Activated CD4-positive, alpha-beta T cell treated with anti-CD3 and anti-CD28 coated beads for 1 hour (primary cell): ENCODE measurements around the gene AATK.
"Not testable (repeated sequence)": the region's sequence is repeated elsewhere in the genome, so short reads cannot be mapped to it uniquely, and the experiment has no call there.

ENCODE experiments used
- DNase-seq: peaks from one replicate; pipeline ENCODE4 v3.0.0-alpha.2; 2020

Gene AATK

GRCh38 chr17:81084680-81085419, 81.2 kb downstream of the AATK start:
- no peak for DNase-seq

DNA sequence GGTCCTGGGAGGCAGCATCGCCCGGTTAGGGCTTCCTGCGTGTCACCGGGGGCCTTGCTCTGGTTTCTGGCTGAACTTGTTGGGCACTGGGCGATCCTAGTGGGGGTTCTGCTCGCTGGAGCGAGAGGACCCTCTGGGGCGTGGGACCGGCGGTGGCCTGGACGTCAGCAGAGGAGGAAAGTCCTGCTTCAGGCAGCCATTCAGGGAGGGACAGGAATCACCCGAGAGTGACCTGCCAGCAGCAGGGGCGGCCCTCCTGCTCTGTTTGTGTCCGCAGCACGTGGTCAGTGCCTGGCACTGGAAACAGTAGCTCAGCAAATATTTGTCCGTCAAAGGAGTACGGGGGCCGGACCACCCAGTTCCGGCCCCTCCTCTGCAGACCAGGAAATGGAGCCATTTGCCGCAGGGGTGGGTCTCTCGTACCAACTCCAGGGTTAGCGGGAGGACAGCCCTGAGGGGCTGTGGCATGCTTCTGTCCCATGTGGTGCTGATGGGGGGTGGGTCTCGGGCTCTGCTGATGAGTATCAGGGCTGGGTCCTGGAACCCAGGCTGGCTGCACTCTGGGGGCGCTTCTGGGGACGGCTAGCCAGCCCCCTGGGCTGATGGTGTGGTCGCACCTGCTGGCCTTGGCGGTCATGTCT, 82.8 kb downstream of the AATK start:
- no peak for DNase-seq

GRCh38 chr17:81082177-81083073, 83.6 kb downstream of the AATK start:
- no peak for DNase-seq

GRCh38 chr17:81081222-81082176, 84.5 kb downstream of the AATK start:
- no peak for DNase-seq

DNA sequence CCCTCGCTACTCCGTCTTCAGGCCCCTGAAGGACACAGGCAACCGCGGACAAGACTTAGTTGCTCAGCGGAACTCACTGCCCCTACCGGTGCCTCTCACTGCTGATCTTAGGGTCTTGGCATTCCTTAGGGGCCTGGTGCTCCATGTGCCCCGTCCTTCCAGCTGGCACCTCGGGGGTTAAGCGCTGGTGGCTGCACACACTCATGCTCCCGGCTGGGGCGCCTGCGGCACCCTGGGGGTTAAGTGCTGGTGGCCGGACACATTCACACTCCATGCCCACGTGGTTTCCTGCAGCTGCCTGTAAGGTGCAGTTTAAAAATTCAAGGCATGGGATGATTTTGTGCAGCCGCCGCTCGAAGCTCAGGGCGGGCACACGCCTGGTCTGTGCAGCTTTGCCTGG, 86.0 kb downstream of the AATK start:
- DNase-seq = no peak

- not testable (repeated sequence) for DNase-seq
These were observed 87.8 kb downstream of the AATK start for GRCh38 chr17:81078026-81078913.

GRCh38 chr17:81076141-81076679, 89.8 kb downstream of the AATK start:
- DNase-seq = no peak

GRCh38 chr17:81075307-81075706, 90.7 kb downstream of the AATK start:
- DNase-seq = no peak

- no peak for DNase-seq
These were observed 91.1 kb downstream of the AATK start for GRCh38 chr17:81074875-81075274.

DNA sequence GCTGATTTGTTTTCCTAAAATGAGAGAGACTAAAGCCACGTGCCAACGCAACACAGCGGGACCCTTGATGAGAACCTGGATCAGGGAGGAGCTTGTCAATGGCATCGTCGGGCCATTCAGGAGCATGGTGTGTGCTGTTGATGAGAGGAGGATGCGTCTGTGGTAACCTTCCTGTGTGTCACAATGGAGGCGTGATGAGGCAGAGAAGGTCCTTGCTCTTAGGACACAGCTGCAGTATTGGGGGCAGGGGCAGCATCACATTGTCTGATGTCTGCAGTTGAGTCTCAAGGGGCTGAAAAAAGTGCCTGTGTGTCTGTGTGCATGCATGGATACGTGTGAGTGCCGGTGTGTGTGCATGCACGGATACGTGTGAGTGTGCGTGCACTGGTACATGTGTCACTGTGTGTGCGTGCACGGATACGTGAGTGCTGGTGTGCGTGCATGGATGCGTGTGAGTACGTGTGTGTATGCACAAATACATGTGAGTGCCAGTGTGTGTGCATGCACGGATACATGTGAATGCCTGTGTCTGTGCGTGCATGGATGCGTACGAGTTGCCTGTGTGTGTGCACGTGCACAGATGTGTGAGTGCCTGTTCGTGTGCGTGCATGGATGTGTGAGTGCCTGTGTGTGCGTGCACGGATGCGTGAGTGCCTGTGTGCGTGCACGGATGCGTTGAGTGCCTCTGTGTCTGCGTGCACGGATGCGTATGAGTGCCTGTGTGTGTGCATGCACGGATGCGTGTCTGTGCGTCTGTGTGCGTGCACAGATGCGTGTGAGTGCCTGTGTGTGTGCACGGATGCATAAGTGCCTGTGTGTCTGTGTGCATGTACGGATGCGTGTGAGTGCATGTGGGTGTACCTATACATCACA, 91.8 kb downstream of the AATK start:
- no peak for DNase-seq

DNA sequence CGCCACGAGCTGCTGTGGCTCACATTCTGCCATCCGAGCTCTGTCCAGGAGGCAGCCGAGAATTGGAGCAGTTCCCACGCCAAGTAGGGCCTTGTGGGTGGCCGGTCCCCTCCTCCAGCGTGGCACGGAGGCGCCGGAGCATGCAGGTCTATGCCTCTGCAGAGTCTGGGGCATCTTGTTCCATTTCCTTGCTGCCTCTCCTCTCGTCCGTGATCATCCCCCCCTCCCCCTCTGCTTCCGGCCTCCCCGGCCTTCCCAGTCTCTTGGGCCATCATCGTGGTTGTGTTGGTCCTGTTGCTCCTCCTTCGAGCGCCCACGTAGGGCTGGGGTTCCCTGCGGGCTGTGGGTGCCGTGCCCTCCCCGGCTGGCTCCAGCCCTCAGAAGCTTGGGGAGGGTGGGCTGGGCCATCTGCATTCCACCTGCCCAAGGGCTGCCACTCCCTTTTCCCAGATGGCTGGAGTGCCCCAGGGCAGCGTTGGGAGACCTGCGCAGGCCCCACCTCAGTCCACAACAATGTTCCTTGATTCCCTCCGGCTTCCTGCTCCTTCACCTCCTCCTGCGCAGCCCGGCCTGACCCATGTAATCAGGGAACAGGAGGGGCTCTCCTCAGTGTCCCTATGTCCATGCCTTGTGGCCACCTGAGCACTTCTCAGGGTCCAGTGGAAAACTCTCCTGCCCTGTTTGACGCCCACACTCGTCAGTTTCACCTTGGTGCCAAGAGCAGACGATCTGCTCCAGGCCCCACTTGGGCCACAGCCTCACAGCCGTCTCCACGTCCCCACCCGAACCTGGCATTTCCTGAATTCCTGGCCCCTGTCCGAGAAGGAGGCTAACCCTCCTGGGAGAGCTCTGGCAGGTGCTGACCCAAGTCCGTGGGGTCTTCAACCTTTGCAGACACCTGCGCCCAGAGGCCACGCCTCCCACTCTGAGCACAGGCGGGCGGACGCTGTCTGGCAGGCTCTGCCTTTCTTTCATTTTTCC, 94.0 kb downstream of the AATK start:
- no peak for DNase-seq

DNA sequence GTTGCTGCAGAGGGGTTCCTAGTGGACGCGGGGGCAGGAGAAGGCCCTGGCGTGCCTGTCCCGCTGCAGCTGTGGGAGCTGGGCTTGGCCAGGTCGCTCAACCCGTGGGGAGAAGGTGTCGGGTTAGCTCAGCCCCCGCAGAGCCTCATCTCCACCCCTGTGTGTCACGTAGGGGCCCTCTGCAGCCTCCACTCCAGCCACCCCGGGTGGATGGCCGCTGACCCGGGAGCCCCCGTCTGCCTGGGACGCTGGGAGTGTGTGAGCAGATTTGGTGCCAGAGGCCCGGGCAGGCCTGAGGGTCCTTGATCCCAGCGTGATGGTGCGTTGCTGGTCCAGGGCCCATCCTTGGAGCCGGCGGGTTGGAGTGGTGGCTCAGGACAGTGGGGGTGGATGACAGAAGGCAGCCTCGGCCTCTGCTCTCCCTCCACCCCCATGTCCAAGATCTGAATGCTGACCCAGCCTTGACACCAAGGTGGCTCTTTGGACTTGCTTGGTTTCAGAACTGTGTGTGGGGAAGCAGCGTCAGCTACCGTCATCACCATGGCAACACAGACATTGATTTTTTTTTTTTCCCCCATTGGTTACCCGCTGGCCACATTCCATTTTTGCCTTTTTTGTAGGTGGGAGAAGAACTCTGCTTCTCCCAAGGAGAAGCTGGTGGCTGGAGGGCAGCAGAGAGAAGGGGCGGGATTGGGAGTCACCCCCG, 95.3 kb downstream of the AATK start:
- DNase-seq = no peak

DNA sequence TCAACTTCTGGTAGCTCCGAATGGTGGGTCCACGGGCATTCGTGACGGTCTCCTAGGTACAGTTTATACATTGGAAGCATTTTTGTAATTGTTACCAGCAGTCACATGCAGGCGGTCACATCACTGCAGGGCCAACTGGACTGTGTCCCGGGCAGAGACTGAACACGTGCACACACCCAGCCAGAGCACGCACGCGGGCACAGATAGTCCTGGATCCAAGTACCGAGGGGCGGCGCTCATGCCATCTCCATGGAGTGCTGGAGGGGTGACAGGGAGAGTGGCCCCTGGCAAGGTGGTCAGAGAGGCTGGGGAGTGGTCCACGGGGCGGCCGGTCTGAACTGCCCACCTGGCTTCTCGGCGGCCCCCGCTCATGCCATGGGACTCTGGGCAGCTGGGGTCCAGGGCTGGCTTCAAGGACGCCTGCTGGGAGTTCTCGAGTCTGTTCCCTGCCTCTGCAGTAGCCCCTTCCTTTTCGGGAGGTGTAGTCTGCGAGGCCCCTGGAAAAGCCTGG, 96.8 kb downstream of the AATK start:
- no peak for DNase-seq

DNA sequence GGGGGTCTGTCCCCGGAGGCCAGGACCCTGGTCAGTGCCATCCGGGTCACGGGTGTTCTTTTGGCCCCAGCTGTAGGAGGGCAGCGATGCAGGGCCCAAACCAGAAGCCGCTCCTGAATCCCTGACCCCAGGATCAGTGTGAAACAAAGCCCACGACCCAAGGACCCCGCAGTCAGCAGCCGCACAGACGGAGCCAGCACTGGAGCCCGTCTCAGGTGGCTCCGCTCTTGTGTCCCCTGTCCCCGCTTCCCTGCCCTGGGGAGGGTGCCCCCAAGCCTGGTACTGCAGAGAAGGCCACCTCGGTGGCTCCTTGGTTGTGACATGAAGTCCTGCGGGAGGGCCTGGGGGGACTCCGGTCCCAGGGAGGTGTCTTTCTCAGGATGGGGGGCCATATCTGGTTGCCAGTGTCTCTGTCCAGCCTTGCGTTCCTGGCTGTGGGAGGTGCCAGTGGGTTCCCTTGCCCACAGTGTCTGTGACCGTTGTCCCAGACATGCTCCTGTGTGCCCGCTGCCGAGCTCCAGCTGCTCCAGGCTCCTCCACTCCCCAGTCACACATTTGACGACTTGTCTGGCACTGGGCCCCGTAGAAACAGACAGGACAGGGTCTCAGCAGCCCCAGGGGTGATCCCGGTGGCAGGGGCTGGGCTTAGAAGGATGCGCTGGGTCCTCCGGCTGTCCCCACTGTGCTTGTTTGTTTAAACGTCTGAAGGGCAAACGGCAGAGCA, 97.4 kb downstream of the AATK start:
- no peak for DNase-seq

- no peak for DNase-seq
These were observed 98.6 kb downstream of the AATK start for GRCh38 chr17:81067391-81067811.
